DMS153 treated with DMSO at 0.1 percent for 48 hours (cell line): Measurements from ENCODE around the gene FAM240A.

Source experiments
- DNase-seq: peaks from one replicate; lab custom pipeline; 2025; ENCODE audit not compliant: unreplicated experiment; lab: John Stamatoyannopoulos, UW

Gene FAM240A

GRCh38 chr3:46661776-46662766, 49.7 kb downstream of the FAM240A start:
- no peak for DNase-seq

DNA sequence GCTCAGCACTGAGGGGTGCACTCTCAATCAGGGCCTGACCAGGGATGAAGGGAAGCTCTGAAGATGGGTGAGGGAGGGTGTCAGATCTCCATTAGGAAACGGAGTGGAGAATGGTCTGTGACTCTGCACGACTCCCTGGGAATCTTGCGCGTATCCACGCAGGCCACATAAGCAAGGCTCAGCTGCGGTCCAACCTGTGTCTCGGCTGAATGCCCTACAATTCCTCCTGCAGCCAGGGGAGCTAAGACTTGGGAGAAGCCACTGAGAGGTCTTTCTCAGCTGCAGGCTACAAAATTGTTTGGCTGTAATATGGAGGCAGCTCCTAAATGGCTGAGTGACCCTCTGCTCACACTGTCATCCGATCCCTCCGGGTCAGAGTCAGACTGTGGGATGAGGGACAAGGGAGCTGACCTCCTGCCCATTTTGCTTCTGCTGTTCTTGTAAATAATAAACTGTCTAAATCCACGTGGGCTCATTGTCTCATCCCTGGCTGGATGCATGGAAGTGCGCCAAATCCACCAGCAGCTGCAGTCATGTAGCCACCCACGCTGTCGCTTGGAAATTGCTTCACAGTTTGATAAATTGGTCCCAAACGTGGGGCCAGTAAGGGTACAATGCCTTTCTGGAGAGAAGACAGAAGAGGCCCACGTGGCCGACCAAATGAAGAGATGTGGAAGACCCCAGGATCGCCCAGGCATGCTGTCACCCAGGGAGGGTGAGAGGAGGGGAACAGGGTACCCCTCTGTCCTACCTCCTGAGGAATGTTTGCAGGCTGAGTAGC, 50.6 kb downstream of the FAM240A start:
- no peak for DNase-seq

DNA sequence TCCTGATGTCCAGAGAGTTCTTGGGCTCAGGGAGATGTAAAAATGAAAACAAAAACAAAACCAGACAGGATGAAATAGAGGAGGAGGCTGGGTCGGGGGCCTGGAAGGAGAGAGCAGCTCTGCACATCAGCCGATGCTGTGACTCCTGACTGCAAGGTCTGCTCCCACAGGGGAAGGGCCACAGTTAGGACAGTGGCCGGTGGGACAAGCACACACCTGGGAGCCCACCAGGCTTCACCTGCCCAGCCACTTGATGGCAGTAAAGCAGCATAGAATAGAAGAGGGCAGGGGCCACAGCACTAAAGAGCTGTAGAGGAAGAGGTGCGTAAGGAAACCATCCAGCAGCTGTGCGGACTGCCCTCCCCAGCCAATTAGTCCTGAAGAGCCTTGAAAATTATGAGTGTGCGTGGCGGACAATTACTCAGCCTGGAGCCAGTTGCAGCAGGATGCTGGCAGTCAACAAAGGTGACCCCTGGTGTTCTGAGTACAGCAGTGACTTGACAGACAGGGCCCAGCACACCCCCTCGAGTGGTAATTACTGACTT, 51.3 kb downstream of the FAM240A start:
- no peak for DNase-seq

DNA sequence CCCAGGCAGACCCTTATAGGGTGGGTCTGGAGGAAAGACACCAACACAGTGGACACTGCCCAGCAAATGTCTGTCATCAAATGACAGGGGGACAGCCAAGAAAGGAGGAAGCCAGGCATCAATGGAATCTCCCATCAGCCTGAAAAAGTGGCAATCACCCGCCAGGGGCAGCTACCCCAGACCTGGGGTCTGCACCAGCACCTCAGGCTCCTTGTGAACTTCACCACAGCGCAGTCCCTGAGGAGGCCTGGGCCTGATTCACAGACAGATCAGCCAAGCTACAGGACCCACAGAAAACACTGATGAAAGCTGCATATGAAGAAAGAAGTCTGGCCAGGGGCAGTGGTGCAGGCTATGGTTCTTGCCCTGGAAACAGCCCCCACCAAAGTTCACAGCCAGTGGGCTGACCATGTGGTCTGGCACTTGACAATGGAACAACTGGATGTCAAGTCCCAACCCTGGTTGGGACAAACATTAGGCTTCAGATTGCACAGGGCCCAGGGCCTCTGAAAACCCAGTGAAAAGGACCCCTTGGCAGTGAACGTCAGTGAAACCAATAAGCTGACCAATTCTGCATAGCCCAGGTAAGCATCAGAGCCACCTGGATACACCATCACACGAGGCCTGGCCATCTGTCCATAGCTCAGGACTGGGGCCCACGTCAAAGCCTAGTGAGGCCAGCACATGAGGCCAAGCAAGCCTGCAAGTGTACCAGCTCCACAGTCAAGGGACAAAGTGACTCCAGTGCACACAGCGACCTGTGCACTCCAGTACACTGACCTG, 52.1 kb downstream of the FAM240A start:
- no peak for DNase-seq

DNA sequence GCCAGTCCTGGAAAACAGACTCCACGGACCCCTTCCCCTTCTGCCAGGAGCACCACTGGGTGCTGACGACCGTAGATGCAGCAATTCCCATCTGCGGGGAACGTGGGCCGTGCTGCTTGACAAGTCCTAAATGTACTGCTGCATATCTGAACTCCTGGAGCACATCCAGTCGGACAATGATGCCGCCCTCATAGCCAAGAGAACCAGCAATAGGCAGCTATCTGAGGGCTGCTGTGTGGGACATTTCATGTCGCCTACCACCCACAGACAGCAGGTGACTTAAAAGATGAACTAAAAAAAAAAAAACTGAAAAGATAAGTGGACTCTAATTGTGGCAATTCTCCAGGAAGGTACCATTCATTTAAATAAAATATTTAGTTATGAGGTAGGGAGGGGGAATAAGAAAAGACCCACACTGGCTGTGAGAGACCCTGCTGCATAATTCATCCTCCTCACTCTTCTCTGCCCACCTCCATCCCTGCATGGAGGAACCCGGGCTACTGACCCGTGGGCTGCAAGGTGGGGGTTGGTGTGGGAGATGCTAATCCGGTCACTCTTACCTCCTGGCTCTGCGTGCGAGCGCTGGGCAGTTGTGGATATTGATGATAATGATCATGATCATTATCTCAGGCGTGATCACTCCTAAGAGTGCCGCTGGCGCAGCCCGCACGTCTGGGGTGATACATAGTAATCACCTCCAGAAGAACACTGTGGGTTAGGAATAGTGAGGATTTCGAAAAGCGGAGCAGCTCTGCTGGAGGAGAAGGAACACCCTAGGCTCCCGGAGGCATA, 52.8 kb downstream of the FAM240A start:
- no peak for DNase-seq

DNA sequence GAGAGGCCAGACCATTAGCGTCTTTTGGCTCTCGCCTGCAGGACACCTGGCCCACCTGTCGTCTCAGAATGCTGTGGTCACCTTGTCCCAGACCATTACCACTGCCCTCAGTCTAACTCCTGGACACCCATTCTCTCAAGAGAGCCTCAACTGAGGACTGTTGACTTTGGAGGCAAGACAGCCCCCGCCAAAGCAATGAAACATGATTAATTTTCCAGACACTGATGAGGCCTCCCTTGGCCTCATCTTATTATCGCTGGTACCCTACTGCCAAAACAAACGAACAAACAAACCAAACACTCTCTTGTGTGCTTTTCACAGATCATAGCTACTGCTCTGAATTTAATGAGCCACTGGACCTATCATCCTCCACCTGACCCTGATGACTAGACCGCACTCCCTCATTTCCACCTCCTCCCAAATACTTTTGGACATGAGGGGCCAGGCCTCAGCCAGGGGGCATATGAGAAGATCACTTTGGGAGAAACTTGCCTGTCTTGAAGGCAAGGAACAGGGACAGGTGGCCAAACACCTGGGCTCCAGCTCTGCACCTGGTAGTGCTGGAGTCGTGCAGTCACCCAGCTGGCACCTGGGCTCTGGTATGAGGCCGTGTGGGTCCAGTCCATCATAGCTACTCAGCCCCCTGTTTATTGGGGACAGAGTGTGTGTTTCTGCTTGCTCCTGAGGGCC, 53.6 kb downstream of the FAM240A start:
- no peak for DNase-seq

- DNase-seq, result no peak
Observed at GRCh38 chr3:46666453-46666845, 54.1 kb downstream of the FAM240A start.

DNA sequence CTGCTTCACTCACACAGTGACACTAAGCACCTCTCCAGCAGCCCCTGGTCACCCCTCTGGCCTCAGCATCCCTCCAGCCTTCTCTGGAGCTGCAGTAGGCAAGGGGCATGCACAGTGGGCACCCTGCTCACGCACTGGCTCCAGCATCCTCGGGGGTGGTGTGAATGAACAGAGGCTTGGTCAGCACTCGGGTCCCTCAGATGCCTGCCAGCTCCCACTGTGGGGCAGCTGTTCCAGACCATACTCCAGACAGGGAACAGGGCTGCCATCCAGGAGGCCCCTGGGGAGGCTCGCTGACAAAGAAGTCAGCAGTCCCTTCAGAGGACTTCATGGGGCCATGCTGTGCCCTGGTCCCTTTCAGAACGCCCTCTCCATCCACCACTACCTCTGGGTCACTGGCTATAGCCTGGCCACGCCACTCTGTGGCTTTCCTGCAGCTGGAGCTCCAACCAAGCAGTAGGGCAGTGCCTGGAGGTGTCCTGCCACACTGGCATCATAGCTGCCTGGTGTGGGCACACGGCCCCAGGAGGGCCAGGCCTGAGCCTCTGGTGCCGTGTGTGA, 54.8 kb downstream of the FAM240A start:
- no peak for DNase-seq

DNA sequence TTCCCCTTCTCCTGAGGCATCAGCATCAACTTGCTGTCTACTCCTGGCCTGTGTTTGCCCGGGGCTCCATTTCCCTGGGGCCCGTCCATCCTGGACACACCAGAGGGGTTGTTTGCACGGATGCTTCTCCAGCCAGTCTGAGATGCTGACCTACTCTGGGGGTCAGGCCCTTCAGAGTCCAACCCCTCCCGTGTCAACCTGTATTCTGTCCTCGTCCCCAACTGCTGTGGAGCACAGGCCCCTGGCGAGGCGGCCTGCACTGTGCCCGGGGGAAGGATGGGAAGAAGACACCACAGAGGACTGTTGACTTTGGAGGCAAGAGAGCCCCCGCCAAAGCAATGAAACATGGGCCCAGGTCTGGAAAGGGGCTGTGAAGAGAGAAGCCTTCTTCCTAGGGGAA, 55.3 kb downstream of the FAM240A start:
- DNase-seq, result no peak

GRCh38 chr3:46668116-46668515, 55.8 kb downstream of the FAM240A start:
- DNase-seq, result no peak

- no peak for DNase-seq
Observed at GRCh38 chr3:46668591-46668990, 56.3 kb downstream of the FAM240A start.

GRCh38 chr3:46669191-46669999, 57.1 kb downstream of the FAM240A start:
- DNase-seq, result no peak

DNA sequence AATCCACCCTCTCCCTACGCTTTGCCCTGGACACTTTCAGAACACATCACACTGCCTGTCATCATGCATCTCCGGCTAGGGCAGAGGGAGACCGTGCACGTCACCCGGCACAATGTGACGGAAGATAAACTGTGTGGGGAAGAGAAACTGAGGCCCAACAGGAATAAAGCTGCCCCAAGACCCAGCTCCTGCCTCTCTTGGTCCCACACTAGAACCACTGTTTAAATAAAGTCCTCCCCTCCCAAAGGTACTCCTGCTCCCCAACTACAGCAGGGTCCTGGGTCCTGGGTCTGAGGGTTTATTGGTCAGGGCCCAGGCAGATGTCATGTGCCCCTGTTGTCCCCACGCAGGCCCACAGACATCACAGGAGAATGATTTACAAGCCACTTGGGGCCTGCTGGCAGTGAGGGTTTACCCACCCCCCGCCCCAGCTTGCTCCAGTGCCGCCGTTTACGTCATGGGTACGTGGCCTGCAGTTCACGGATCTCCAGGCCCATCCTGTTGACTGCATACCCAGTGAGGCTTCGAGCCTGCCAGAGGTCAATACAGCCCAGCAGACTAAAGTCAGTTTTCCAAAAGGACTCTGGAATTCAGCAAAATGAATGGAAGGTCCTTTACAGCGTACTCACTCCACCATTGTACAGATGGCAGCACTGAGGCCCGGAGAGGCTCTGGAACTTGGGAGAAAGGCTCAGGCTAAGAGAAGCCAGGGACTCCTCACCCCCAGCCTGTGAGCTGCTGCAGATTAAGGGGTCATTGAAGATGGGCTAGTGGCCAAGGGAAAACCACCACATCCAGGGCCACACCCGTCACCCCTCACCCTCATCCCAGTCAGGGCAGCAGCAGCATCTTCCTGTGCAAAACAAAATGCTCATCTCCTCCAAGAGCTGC, 57.9 kb downstream of the FAM240A start:
- no peak for DNase-seq

DNA sequence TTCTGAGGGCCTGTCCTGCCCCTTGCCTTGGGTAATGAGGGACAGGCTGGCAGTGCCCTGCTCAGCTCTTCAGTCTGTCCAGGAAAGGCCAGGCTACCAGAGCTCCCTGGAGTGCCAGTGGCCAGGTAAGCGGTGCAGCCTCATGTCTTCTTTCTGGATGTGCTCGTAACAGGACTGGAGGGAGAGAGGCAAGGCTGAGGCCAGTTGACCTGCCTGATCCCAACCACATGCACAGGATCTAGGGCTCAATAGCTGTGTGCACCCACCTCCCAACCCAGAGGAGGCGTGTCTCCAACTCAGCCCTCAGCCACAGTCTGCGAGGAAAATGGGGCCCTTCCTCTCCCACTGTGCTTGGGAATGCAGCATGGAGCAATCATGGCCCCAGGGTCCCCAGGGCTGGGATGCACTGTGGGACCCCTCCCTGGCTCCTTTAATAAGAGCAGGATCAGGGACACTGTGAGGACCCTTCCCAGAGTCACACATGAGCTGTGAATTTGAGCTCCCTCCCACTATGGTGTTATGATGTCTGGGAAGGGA, 58.6 kb downstream of the FAM240A start:
- DNase-seq, result no peak

GRCh38 chr3:46671541-46672348, 59.4 kb downstream of the FAM240A start:
- DNase-seq, result no peak

- no peak for DNase-seq
Observed at GRCh38 chr3:46672349-46672695, 60.0 kb downstream of the FAM240A start.
